ENCODE measurements around the gene TFAP2B.

DNA sequence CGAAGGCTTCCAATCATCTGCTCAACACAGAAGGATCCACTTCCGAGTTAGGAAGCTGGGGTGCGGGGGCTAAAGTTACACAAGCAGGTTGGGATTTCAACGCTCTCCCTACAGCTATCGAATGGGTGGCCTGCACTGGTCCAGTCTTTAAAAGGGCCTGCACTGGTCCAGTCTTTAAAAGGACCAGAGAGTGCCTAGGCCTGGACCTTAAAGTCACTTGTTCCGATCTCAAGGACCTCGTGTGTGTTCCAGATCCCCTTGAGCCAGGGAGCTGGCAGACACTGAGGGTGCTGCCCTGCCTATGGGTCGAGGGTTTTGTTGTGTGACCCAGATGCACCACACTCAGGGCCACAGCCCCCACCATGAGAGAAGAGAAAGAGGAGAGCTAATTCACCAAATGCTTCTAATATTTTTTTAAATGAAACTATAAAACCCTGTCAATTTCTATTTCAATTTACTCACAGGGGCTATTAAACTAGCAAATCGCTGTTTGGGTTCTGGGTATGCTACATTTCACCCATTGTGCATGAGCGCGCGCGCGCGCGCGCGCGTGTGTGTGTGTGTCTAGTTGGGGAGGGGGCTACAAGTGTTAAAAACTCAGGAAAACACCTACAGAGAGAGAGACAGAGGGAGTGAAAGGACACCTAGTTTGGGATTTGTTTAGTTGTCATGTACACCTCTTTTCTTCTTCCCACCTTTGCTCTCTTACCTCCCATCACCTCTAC, 7.5 kb downstream of the TFAP2B start:
- TF ChIP-seq, protein P1, sequence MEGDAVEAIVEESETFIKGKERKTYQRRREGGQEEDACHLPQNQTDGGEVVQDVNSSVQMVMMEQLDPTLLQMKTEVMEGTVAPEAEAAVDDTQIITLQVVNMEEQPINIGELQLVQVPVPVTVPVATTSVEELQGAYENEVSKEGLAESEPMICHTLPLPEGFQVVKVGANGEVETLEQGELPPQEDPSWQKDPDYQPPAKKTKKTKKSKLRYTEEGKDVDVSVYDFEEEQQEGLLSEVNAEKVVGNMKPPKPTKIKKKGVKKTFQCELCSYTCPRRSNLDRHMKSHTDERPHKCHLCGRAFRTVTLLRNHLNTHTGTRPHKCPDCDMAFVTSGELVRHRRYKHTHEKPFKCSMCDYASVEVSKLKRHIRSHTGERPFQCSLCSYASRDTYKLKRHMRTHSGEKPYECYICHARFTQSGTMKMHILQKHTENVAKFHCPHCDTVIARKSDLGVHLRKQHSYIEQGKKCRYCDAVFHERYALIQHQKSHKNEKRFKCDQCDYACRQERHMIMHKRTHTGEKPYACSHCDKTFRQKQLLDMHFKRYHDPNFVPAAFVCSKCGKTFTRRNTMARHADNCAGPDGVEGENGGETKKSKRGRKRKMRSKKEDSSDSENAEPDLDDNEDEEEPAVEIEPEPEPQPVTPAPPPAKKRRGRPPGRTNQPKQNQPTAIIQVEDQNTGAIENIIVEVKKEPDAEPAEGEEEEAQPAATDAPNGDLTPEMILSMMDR (IDR thresholded peaks at IDR 0.05): no peak
- no peak for TF ChIP-seq POLR2A (IDR thresholded peaks at IDR 0.05)

All from right lobe of liver (tissue), 4 donors.